ENCODE data around the gene DNAJC22. TPM values are rescaled to one million over a fixed set of nuclear protein-coding genes. Genes with fewer than 3 reads are reported as not detected.

Gene DNAJC22
- total and polyA plus RNA-seq, 4 donors: 0.24 to 1.7 (median 0.89) TPM

DNA sequence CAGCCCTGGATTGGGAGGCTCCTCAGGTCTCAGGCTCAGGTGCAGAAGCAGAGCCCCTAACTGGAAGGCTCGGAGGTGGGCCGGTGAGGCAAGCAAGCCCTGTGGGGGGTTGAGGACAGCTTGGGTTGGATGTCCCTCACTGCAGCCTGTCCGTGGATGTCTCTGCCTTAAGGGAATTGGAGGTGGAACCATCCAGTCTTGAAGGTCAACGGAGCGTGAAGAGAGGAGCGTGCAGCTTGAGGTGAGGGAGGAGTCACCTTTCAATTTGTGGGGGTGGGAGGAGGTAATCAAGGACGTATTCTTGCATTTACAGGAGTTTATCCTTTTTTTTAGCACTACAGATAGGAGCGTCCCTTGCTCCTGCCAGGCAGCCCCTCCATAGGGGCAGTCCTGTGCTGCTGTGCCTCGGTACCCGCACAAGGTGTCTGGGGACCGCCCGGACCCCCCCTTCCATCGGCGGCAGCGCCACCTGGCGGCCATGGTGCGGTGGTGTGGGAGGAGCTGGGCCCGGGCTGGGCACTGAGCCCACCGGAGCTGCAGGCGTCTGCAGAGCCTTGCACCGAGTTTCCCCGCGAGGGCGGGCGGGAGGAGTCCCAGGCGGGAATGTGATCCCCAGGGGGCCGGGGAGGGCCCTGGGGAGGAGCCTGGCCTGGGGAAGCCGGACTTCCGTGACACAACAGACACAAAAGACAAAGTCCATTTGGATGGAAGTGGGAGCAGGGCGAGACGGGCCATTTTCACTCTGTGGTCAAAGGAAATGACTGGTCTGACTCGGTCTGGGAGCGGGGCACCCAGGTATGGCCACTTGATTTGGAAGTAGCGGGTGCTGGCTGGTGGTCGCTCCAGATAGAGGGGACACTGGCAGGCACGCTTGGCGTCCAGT, 864 bp downstream of the DNAJC22 start:
- DNase-seq (peak; percentile 92 to 94 (median 92)), ATAC-seq (ENCODE audit: insufficient read depth, low FRiP score) (peak; percentile 75)
- Histone ChIP-seq H3K27ac (ENCODE audit: low read depth in 1 of 2, low read length in 1 of 2) (no peak overlapping the region), H3K9ac (ENCODE audit: insufficient read depth in 1 of 2, low read length in 2 of 2) (peak overlapping the region in 1 of 2 donors; percentile 1), H3K9me3 (ENCODE audit: control insufficient read depth in 4 of 4, insufficient read depth in 3 of 4, low read length in 3 of 4) (no peaks in the 10 kb centered on the region), H3K27me3 (ENCODE audit: control insufficient read depth in 3 of 3, insufficient read depth in 3 of 3, low read length in 2 of 3) (peaks cover 3 to 44% (median 39%) of the 10 kb centered on the region in 3 donors), H3K4me1 (ENCODE audit: control insufficient read depth in 5 of 5, insufficient read depth in 5 of 5, low read length in 5 of 5) (peaks cover 4 to 51% (median 16%) of the 10 kb centered on the region in 5 donors), H3K36me3 (ENCODE audit: control insufficient read depth in 4 of 4, insufficient read depth in 4 of 4, low read length in 4 of 4) (no peaks in the 10 kb centered on the region), H3K4me3 (no peak overlapping the region)
- 10% methylated on average over 37 of the region's 37 CpGs for WGBS, 2 donors
- TF ChIP-seq, protein P1, sequence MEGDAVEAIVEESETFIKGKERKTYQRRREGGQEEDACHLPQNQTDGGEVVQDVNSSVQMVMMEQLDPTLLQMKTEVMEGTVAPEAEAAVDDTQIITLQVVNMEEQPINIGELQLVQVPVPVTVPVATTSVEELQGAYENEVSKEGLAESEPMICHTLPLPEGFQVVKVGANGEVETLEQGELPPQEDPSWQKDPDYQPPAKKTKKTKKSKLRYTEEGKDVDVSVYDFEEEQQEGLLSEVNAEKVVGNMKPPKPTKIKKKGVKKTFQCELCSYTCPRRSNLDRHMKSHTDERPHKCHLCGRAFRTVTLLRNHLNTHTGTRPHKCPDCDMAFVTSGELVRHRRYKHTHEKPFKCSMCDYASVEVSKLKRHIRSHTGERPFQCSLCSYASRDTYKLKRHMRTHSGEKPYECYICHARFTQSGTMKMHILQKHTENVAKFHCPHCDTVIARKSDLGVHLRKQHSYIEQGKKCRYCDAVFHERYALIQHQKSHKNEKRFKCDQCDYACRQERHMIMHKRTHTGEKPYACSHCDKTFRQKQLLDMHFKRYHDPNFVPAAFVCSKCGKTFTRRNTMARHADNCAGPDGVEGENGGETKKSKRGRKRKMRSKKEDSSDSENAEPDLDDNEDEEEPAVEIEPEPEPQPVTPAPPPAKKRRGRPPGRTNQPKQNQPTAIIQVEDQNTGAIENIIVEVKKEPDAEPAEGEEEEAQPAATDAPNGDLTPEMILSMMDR (IDR thresholded peaks at IDR 0.05; ENCODE audit: control extremely low read depth, extremely low read depth): peak; percentile 67

DNA sequence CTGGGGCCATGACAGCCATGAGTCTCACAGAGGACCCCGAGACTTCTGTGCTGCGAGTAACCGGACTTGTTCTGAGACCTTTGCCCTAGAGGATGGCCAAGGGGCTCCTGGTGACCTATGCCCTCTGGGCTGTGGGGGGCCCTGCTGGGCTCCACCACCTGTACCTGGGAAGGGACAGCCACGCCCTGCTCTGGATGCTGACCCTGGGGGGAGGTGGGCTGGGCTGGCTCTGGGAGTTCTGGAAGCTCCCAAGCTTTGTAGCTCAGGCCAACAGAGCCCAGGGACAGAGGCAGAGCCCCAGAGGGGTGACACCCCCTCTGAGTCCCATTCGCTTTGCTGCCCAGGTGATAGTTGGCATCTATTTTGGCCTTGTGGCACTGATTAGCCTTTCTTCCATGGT, 2.1 kb downstream of the DNAJC22 start:
- TF ChIP-seq, protein P1 (IDR thresholded peaks at IDR 0.05; ENCODE audit: control extremely low read depth, extremely low read depth): no peak
- no peak for ATAC-seq (ENCODE audit: insufficient read depth, low FRiP score)
- Histone ChIP-seq H3K27ac (ENCODE audit: low read depth in 1 of 2, low read length in 1 of 2) (no peak overlapping the region), H3K4me3 (no peak overlapping the region), H3K9me3 (ENCODE audit: control insufficient read depth in 4 of 4, insufficient read depth in 3 of 4, low read length in 3 of 4) (no peaks in the 10 kb centered on the region), H3K27me3 (ENCODE audit: control insufficient read depth in 3 of 3, insufficient read depth in 3 of 3, low read length in 2 of 3) (peaks cover 3 to 32% (median 27%) of the 10 kb centered on the region in 3 donors), H3K36me3 (ENCODE audit: control insufficient read depth in 4 of 4, insufficient read depth in 4 of 4, low read length in 4 of 4) (no peaks in the 10 kb centered on the region), H3K9ac (ENCODE audit: insufficient read depth in 1 of 2, low read length in 2 of 2) (no peak overlapping the region), H3K4me1 (ENCODE audit: control insufficient read depth in 5 of 5, insufficient read depth in 5 of 5, low read length in 5 of 5) (peaks cover 4 to 42% (median 12%) of the 10 kb centered on the region in 5 donors)
- no peak for DNase-seq
- WGBS, 2 donors: 97 to 98% methylated on average over 5 of the region's 5 CpGs

DNA sequence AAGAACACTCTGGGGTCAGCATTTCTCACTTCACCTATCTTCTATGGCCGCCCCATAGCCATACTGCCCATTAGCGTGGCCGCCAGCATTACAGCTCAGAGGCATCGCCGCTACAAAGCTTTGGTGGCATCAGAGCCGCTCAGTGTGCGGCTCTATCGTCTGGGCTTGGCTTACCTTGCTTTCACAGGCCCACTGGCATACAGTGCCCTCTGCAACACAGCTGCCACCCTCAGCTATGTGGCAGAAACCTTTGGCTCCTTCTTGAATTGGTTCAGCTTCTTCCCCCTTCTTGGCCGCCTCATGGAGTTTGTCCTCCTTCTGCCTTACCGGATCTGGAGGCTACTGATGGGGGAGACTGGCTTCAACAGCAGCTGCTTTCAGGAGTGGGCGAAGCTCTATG, 2.6 kb downstream of the DNAJC22 start:
- Histone ChIP-seq H3K4me3 (no peak overlapping the region), H3K4me1 (ENCODE audit: control insufficient read depth in 5 of 5, insufficient read depth in 5 of 5, low read length in 5 of 5) (peaks cover 4 to 40% (median 12%) of the 10 kb centered on the region in 5 donors), H3K9me3 (ENCODE audit: control insufficient read depth in 4 of 4, insufficient read depth in 3 of 4, low read length in 3 of 4) (no peaks in the 10 kb centered on the region), H3K9ac (ENCODE audit: insufficient read depth in 1 of 2, low read length in 2 of 2) (no peak overlapping the region), H3K27ac (ENCODE audit: low read depth in 1 of 2, low read length in 1 of 2) (no peak overlapping the region), H3K27me3 (ENCODE audit: control insufficient read depth in 3 of 3, insufficient read depth in 3 of 3, low read length in 2 of 3) (peaks cover 3 to 28% (median 22%) of the 10 kb centered on the region in 3 donors), H3K36me3 (ENCODE audit: control insufficient read depth in 4 of 4, insufficient read depth in 4 of 4, low read length in 4 of 4) (no peaks in the 10 kb centered on the region)
- DNase-seq (no peak), ATAC-seq (ENCODE audit: insufficient read depth, low FRiP score) (no peak)
- TF ChIP-seq, protein P1 (IDR thresholded peaks at IDR 0.05; ENCODE audit: control extremely low read depth, extremely low read depth): no peak
- 97 to 98% methylated on average over 11 of the region's 11 CpGs for WGBS, 2 donors
